Memory B cell (primary cell): ENCODE measurements around the gene HNRNPF.
"Not testable (repeated sequence)": the region's sequence is repeated elsewhere in the genome, so short reads cannot be mapped to it uniquely, and the experiment has no call there.

Experiments
- ATAC-seq: fragments of 150-1000 bp; cut with Tn5 transposase; 2 replicates; pipeline ENCODE4 v1.10.0; 2021; ENCODE audit warnings: low read depth, mild to moderate bottlenecking, moderate library complexity
- DNase-seq, 2 donors: peaks; one replicate each; pipeline ENCODE4 v3.0.0; 2022; ENCODE audit warnings: low spot score in 2 of 2
- H3K27ac Mint-ChIP-seq: one replicate; pipeline ENCODE4 v1.8.0; 2022; ENCODE audit warnings: mild to moderate bottlenecking, moderate library complexity, mixed read lengths
- H3K27me3 Mint-ChIP-seq: one replicate; pipeline ENCODE4 v1.8.0; 2022; ENCODE audit warnings: mixed read lengths
- H3K36me3 Mint-ChIP-seq: one replicate; pipeline ENCODE4 v1.8.0; 2022; ENCODE audit warnings: mild to moderate bottlenecking, mixed read lengths
- H3K4me1 Mint-ChIP-seq: one replicate; pipeline ENCODE4 v1.8.0; 2022; ENCODE audit warnings: mixed read lengths
- H3K4me3 Mint-ChIP-seq: one replicate; pipeline ENCODE4 v1.8.0; 2022; ENCODE audit warnings: mild to moderate bottlenecking, moderate library complexity, mixed read lengths
- H3K9me3 Mint-ChIP-seq: one replicate; pipeline ENCODE4 v1.8.0; 2022; ENCODE audit warnings: mixed read lengths

Gene HNRNPF, protein sequence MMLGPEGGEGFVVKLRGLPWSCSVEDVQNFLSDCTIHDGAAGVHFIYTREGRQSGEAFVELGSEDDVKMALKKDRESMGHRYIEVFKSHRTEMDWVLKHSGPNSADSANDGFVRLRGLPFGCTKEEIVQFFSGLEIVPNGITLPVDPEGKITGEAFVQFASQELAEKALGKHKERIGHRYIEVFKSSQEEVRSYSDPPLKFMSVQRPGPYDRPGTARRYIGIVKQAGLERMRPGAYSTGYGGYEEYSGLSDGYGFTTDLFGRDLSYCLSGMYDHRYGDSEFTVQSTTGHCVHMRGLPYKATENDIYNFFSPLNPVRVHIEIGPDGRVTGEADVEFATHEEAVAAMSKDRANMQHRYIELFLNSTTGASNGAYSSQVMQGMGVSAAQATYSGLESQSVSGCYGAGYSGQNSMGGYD

DNA sequence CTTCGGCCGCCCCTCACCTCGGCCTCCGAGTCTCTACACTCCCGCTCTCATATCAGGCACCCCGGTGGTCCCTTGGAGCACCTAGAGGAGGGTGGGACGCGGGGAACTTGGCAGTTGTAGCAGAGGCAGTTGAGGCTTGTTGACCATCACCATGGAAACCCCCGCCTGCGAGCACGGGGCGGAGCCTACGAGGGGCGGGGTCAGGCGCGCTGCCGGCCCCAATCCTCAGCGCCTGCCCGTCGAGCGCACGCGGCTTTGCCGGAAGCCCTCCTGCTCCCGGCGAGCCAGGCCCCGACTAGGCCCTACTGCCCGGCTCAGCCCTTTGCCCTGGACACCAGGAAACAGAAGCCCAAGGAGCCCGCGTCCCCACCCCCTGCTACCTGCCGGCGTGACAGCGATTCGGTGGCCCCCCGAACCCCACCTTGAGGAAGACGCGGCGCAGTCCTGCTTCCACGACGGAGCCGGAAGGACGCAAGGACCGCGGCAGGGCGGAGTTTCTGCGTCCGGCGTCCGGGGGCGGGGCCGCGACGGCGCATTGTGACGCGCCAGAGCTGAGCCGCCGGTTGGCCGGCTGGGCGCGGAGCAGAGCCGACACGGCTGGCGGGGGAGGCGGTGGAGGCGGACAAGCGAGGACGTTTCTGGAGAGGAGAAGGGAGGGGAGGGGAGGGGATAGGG lies at the start of gene HNRNPF:
TSS of gene HNRNPF (minus strand) at position 477 of the 675 bp plus-strand sequence. CDS start 21,302 bp downstream, outside the sequence.
- Mint-ChIP-seq H3K36me3 (peaks cover 1% of the 10 kb centered on the region), H3K4me1 (peaks cover 25% of the 10 kb centered on the region), H3K9me3 (no peaks in the 10 kb centered on the region), H3K27me3 (no peaks in the 10 kb centered on the region), H3K27ac (peak within 1 kb of the TSS; percentile 100), H3K4me3 (peak within 1 kb of the TSS; percentile 98)
- ATAC-seq (peak; percentile 70), DNase-seq (peak; percentile 97 to 98)

- Mint-ChIP-seq H3K36me3 (peaks cover 2% of the 10 kb centered on the region), H3K4me1 (peaks cover 20% of the 10 kb centered on the region), H3K9me3 (no peaks in the 10 kb centered on the region), H3K4me3 (no peak overlapping the region), H3K27me3 (no peaks in the 10 kb centered on the region), H3K27ac (peak overlapping the region; percentile 18)
- ATAC-seq (no peak), DNase-seq (no peak)
These were observed 49.2 kb upstream of the HNRNPF start for GRCh38 chr10:43458227-43458626.

DNA sequence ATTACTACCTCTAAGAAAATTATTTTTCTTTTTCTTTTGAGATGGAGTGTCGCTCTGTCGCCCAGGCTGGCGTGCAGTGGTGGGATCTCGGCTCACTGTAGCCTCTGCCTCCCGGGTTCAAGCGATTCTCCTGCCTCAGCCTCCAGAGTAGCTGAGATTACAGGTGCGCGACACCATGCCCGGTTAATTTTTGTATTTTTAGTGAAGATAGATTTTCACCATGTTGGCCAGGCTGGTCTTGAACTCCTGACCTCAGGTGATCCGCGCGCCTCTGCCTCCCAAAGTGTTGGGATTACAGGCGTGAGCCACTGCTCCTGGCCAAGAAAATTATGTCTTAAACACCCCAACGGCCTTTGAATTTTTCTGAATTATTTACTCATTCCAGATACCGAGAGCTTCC lies 47.6 kb upstream of the HNRNPF start:
- ATAC-seq, DNase-seq, H3K9me3 Mint-ChIP-seq, H3K36me3 Mint-ChIP-seq, H3K27me3 Mint-ChIP-seq: not testable (repeated sequence)
- Mint-ChIP-seq H3K4me1 (peaks cover 29% of the 10 kb centered on the region), H3K4me3 (peak overlapping the region; percentile 17), H3K27ac (peak overlapping the region; percentile 96)

DNA sequence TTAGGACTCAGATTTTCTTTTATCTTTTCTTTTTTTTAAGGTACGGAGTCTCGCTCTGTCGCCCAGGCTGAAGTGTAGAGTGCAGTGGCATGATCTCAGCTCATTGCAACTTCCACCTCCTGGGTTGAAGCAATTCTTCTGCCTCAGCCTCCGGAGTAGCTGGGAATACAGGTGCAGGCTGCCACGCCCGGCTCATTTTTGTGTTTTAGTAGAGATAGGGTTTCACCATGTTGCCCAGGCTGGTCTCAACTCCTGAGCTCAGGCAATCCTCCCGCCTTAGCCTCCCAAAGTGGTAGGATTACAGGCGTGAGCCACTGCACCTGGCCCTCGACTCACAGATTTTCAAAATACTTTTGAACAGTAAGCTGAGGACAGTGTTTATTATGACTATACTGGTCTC lies 45.0 kb upstream of the HNRNPF start:
- not testable (repeated sequence) for ATAC-seq, DNase-seq, H3K9me3 Mint-ChIP-seq, H3K27me3 Mint-ChIP-seq, H3K36me3 Mint-ChIP-seq
- Mint-ChIP-seq H3K27ac (peak overlapping the region; percentile 96), H3K4me1 (peaks cover 29% of the 10 kb centered on the region), H3K4me3 (peak overlapping the region; percentile 99)

DNA sequence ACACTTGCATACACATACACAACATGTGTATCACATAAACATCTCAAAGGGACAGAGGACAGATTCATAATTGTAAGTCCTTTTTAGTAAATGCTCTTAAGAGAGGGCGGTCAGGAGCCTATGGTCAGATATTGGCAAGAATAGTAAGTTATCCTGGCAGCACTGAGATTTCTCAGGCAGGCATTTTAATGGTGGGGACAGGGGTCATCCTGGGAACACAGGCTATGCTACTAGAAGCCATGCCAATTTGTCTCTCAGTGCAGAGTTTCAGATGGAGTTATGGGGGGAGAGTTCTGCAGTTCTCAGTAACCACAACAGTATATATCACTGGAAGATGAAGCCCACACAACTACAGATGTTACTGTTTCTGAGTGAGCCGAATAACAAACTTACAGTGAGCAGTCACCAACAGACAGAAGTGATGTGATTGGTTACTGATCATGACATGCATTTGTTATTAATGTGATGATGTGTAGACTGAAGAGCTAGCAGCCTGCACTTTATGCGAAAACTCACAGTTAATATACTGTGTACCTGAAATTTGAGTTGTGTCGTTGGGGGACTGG lies 44.4 kb upstream of the HNRNPF start:
- Mint-ChIP-seq H3K4me3 (peak overlapping the region; percentile 73), H3K36me3 (peaks cover 2% of the 10 kb centered on the region), H3K27me3 (no peaks in the 10 kb centered on the region), H3K9me3 (no peaks in the 10 kb centered on the region), H3K27ac (peak overlapping the region; percentile 96), H3K4me1 (peaks cover 29% of the 10 kb centered on the region)
- no peak for DNase-seq
- no peak for ATAC-seq

GRCh38 chr10:43452356-43452914 lies 43.4 kb upstream of the HNRNPF start:
- no peak for ATAC-seq
- H3K27me3 Mint-ChIP-seq = no peaks in the 10 kb centered on the region

GRCh38 chr10:43448742-43449141 lies 39.8 kb upstream of the HNRNPF start:
- peaks cover 19% of the 10 kb centered on the region for H3K4me1 Mint-ChIP-seq
- ATAC-seq (no peak), DNase-seq (no peak)
- no peaks in the 10 kb centered on the region for H3K27me3 Mint-ChIP-seq
- no peak overlapping the region for H3K4me3 Mint-ChIP-seq
- peaks cover 2% of the 10 kb centered on the region for H3K9me3 Mint-ChIP-seq
- H3K27ac Mint-ChIP-seq = no peak overlapping the region
- H3K36me3 Mint-ChIP-seq = peaks cover 13% of the 10 kb centered on the region

More at GRCh38 chr10:43452356-43452914, 43.4 kb upstream of the HNRNPF start:
- Mint-ChIP-seq H3K27ac (peak overlapping the region; percentile 96), H3K4me1 (peaks cover 27% of the 10 kb centered on the region), H3K36me3 (peaks cover 2% of the 10 kb centered on the region), H3K4me3 (peak overlapping the region; percentile 73), H3K9me3 (no peaks in the 10 kb centered on the region)
- peak in 1 of 2 donors; percentile 58 for DNase-seq

DNA sequence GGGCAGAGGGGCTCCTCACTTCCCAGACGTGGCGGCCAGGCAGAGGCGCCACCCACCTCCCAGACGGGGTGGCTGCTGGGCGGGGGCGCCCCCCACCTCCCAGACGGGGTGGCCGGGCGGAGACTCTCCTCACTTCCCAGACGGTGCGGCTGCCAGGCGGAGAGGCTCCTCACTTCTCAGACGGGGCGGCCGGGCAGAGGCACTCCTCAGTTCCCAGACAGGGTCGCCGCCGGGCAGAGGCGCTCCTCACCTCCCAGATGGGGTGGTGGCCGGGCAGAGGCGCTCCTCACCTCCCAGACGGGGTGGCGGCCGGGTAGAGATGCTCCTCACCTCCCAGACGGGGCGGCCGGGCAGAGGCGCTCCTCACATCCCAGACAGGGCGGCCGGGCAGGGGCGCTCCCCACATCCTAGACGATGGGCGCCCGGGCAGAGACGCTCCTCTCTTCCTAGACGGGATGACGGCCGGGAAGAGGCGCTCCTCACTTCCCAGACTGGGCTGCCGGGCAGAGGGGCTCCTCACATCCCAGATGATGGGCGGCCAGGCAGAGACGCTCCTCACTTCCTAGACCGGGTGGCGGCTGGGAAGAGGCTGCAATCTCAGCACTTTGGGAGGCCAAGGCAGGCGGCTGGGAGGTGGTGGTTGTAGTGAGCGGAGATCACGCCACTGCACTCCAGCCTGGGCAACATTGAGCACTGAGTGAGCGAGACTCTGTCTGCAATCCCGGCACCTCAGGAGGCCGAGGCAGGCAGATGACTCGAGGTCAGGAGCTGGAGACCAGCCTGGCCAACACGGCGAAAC lies 37.4 kb upstream of the HNRNPF start:
- H3K9me3 Mint-ChIP-seq, ATAC-seq, H3K27me3 Mint-ChIP-seq, H3K4me1 Mint-ChIP-seq, H3K4me3 Mint-ChIP-seq, DNase-seq, H3K27ac Mint-ChIP-seq: not testable (repeated sequence)
- H3K36me3 Mint-ChIP-seq = peaks cover 13% of the 10 kb centered on the region

DNA sequence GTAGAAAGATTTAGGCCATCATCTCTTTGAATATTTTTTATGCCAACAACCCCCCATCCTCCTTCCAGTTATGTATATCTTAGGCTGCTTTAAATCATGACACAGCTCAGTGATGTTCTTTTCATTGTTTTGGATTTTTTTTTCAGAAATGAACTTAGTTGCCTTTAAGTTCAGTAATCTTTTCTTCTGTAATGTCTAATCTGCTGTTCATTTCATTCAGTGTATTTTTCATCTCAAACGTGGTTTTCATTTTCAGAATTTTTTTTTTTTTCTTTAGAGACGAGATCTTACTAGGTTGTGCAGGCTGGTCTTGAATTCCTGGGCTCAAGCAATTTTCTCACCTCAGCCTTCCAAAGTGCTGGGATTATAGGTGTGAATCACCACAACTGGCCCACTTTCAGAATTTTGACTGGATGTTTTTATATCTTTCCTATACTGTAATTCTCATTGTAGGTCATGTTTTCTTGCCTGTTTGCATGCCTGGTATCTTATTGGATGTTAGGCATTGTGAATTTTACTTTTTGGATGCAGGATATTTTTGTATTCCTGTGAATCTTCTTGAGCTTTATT lies 36.0 kb upstream of the HNRNPF start:
- Mint-ChIP-seq H3K9me3 (peaks cover 2% of the 10 kb centered on the region), H3K4me3 (no peak overlapping the region), H3K27ac (no peak overlapping the region), H3K36me3 (peaks cover 13% of the 10 kb centered on the region), H3K4me1 (peaks cover 3% of the 10 kb centered on the region), H3K27me3 (no peaks in the 10 kb centered on the region)
- ATAC-seq (no peak), DNase-seq (no peak)

- H3K4me1 Mint-ChIP-seq = peaks cover 6% of the 10 kb centered on the region
- H3K27ac Mint-ChIP-seq = no peak overlapping the region
- ATAC-seq (no peak), DNase-seq (no peak)
- H3K36me3 Mint-ChIP-seq = peaks cover 13% of the 10 kb centered on the region
- peaks cover 2% of the 10 kb centered on the region for H3K9me3 Mint-ChIP-seq
- H3K4me3 Mint-ChIP-seq = no peak overlapping the region
- no peaks in the 10 kb centered on the region for H3K27me3 Mint-ChIP-seq
These were observed 35.3 kb upstream of the HNRNPF start for GRCh38 chr10:43444323-43444722.

GRCh38 chr10:43440463-43441134 lies 31.6 kb upstream of the HNRNPF start:
- Mint-ChIP-seq H3K27me3 (no peaks in the 10 kb centered on the region), H3K4me3 (peak overlapping the region; percentile 3), H3K4me1 (peaks cover 15% of the 10 kb centered on the region), H3K9me3 (no peaks in the 10 kb centered on the region), H3K36me3 (peaks cover 10% of the 10 kb centered on the region), H3K27ac (peak overlapping the region; percentile 83)
- ATAC-seq (no peak), DNase-seq (no peak)

DNA sequence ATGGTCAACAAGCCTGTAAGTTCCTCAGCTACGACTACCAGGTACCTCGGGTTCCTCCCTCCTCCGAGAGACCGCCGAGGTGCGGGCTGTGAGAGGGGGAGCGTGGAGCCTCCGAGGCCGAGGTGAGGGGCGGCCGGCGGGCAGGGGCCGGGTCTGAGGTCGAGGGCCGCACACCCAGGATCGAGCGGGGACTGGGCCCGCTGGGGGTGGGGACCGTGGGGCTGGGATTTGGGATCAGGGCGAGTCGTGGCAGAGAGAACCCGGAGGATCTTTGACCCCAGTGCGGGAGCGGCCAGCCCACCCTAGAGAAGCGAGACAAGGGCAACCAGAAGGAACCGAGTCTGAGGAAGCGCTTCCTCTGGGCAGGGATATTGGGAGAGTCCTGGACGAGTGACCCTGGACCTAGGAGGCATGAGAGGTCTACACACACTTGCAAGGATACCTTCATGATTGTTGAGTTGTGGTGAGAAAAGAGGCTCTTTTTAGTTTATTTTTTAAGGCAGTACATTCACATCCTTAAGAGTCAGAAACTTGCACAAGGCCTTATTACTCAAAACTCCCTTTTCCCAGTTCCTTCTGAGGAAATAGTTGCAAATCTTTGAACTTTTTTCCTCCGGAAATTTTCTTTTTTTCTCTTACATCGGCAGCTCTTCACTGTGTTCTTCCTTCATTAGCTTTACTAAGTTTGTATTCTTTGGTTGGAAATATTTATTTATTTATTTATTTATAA lies 28.3 kb upstream of the HNRNPF start:
- H3K9me3 Mint-ChIP-seq = no peaks in the 10 kb centered on the region
- peaks cover 2% of the 10 kb centered on the region for H3K36me3 Mint-ChIP-seq
- H3K27ac Mint-ChIP-seq = peak overlapping the region; percentile 100
- H3K4me1 Mint-ChIP-seq = peaks cover 15% of the 10 kb centered on the region
- H3K27me3 Mint-ChIP-seq = no peaks in the 10 kb centered on the region
- DNase-seq (no peak), ATAC-seq (peak; percentile 83)
- H3K4me3 Mint-ChIP-seq = peak overlapping the region; percentile 99
